Sigmoid colon (tissue), 7 donors: Measurements from ENCODE around the gene SHISA8. TPM values are rescaled to one million over a fixed set of nuclear protein-coding genes. Genes with fewer than 3 reads are reported as not detected.
A peak's percentile ranks its signal among the peaks of the same experiment; 100 is the strongest.
"Not testable (repeated sequence)": the region's sequence is repeated elsewhere in the genome, so short reads cannot be mapped to it uniquely, and the experiment has no call there.

ENCODE experiments used
- DNase-seq: peaks from one replicate; pipeline ENCODE4 v3.0.0-alpha.2; 2019
- H3K27ac ChIP-seq, 4 donors: fragments of 200-600 bp; sonication (generic); one replicate each; pipeline ENCODE4 v1.5.1; 2016 to 2019; ENCODE audit warnings: mild to moderate bottlenecking in 1 of 4
- H3K27me3 ChIP-seq, 3 donors: fragments of 200-600 bp; sonication (generic); one replicate each; pipeline ENCODE4 v1.5.1; 2019; ENCODE audit warnings: mild to moderate bottlenecking in 1 of 3
- H3K36me3 ChIP-seq, 4 donors: fragments of 200-600 bp; sonication (generic); one replicate each; pipeline ENCODE4 v1.5.1; 2016 to 2019
- H3K4me1 ChIP-seq, 4 donors: fragments of 200-600 bp; sonication (generic); one replicate each; pipeline ENCODE4 v1.5.1; 2017 to 2019
- H3K4me3 ChIP-seq, 4 donors: fragments of 200-600 bp; sonication (generic); one replicate each; pipeline ENCODE4 v1.5.1; 2017 to 2019; ENCODE audit warnings: mild to moderate bottlenecking in 2 of 4, moderate library complexity in 1 of 4
- H3K9me3 ChIP-seq, 4 donors: fragments of 200-600 bp in 3 of 4; sonication (generic) in 3 of 4; one replicate each; pipeline versions ENCODE4 v1.5.1 to v1.6.1; 2013 to 2019
- CTCF ChIP-seq, 4 experiments: fragments of 450-650 bp in 3 of 4; fragments of 200-600 bp in 1 of 4; IDR thresholded peaks; one replicate each; pipeline ENCODE4 v1.5.1; 2016 to 2019; ENCODE audit warnings: antibody characterized with exemption in 4 of 4, mild to moderate bottlenecking in 3 of 4, moderate library complexity in 2 of 4
- EP300 ChIP-seq, 4 donors: sonication (generic); formaldehyde crosslinking; IDR thresholded peaks; one replicate each; pipeline ENCODE4 v1.6.1; 2017; ENCODE audit warnings: antibody characterized with exemption in 4 of 4
- POLR2A ChIP-seq, 2 donors: fragments of 450-650 bp; IDR thresholded peaks; one replicate each; pipeline ENCODE4 v1.6.1; 2016; ENCODE audit warnings: antibody characterized with exemption in 2 of 2, mild to moderate bottlenecking in 2 of 2, moderate library complexity in 2 of 2
- POLR2AphosphoS5 ChIP-seq, 4 donors: sonication (generic); formaldehyde crosslinking; IDR thresholded peaks; one replicate each; pipeline ENCODE4 v1.6.1; 2017; ENCODE audit warnings: antibody characterized with exemption in 4 of 4
- WGBS, 2 donors: extraction: QIAGEN DNeasy Blood & Tissue Kit; methylation state at CpG; one replicate each; pipeline ENCODE4 v1.1.7; 2013; 5-methylcytosine and 5-hydroxymethylcytosine counted together
- intact Hi-C: fragments of 100-400 bp; cut with DNase I; formaldehyde crosslinking; loops from one replicate; pipeline ENCODE4 v1.15.1; 2023
- polyA plus RNA-seq, 3 donors: library from polyadenylated mRNA; stranded (reverse); fragments of 200-250 nt; gene quantifications; one replicate each; pipeline ENCODE4 v1.2.3, GENCODE V29; 2013
- total RNA-seq, 4 donors: library from RNA; depleted of rRNA; stranded (reverse); fragments of >200 nt; gene quantifications; one replicate each; pipeline ENCODE4 v1.1.0, GENCODE V29; 2016
- donor health status: healthy with polysubstance abuse.
- donor health status: Bipolar disorder and iron deficiency.
- donor health status: healthy.

Gene SHISA8
- total and polyA plus RNA-seq, 7 donors = 0.12 TPM; not detected in 6

DNA sequence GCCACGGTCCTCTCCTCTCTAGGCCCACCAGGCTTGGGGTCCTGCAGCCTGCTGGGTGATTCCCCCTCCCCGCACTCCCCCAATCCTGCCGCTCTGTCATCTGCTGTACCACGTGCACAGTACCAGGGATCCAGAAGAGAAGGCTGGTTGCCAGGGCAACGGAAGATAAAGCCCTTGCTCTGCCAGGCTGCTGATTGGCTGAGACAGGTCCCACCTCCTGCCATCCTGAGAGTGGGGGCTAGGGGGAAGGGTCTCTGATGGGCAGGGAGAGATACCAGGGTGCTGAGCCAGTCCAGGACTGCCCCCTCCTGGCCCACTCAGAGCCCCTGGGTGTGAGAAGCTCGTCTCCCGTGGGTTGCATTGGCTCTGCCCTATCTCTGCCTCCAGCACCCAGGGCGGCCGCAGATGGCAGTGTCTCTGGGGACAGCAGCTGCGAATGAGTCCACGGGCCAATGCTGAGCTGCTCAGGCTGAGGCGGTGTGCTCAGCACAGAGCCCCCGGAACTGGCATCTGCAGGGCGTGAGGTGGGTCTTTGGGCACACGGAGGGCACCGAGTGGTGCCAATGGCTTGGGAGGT, 37.1 kb upstream of the SHISA8 start, which contains the start of gene SMIM45:
Gene SMIM45, plus strand, starts transcription at position 253 of the 577 bp plus-strand sequence.
- no peaks in the 10 kb centered on the region for H3K36me3 ChIP-seq
- no peak for DNase-seq
- no peak within 1 kb of the TSS for H3K27ac ChIP-seq
- intact Hi-C loops = no loop called here
- TF ChIP-seq EP300 (IDR thresholded peaks at IDR 0.05) (no peak), POLR2A (IDR thresholded peaks at IDR 0.05) (no peak), CTCF (IDR thresholded peaks at IDR 0.05) (no peak), POLR2AphosphoS5 (IDR thresholded peaks at IDR 0.05) (no peak)
- H3K9me3 ChIP-seq = no peaks in the 10 kb centered on the region
- WGBS, 2 donors = 70 to 82% methylated on average over 16 of the region's 16 CpGs
- H3K4me1 ChIP-seq = peaks cover 0 to 4% (median 2%) of the 10 kb centered on the region in 4 donors
- H3K27me3 ChIP-seq = no peaks in the 10 kb centered on the region
- no peak within 1 kb of the TSS for H3K4me3 ChIP-seq

DNA sequence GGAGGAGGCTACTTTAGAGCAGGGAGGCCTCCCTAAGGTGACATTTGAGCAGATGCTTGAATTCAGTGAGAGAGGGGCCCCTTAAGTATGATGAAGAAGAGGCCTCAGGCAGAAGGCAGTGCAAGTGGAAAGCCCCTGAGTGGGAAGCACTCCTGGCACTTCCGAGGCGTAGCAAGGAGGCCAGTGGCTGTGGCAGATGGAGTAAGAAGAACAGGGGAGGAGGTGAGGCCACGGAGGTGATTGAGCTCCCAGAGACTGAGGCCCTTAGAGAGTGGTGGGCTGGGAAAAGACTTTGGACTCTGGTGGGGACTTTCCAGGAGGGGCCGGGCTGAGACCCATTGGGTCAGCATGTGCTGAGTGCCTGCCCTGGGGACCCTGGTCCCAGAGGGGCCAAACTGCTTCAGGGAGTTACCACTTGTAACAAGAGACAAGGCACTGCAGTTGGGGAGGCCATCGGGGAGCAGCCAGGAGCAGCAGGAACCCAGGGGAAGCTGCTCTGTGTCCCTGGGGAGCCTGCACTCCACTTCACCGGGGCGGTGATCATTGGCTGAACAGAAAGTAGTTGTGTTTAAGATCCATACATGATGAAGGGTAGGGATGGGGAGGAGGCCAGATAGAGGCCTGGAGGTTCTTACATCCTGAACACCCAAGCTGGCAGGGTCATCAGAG, 34.6 kb upstream of the SHISA8 start:
- DNase-seq = no peak
- no peak overlapping the region for H3K4me3 ChIP-seq
- intact Hi-C loops = no loop called here
- H3K4me1 ChIP-seq = peaks cover 0 to 17% (median 11%) of the 10 kb centered on the region in 4 donors
- H3K27ac ChIP-seq = no peak overlapping the region
- TF ChIP-seq EP300 (IDR thresholded peaks at IDR 0.05) (no peak), CTCF (IDR thresholded peaks at IDR 0.05) (no peak), POLR2A (IDR thresholded peaks at IDR 0.05) (no peak), POLR2AphosphoS5 (IDR thresholded peaks at IDR 0.05) (no peak)
- H3K36me3 ChIP-seq = no peaks in the 10 kb centered on the region
- no peaks in the 10 kb centered on the region for H3K9me3 ChIP-seq
- no peaks in the 10 kb centered on the region for H3K27me3 ChIP-seq
- 81 to 91% methylated on average over 7 of the region's 7 CpGs for WGBS, 2 donors

- DNase-seq, H3K9me3 ChIP-seq, H3K36me3 ChIP-seq, H3K27ac ChIP-seq, intact Hi-C loops, H3K4me3 ChIP-seq, H3K27me3 ChIP-seq: not testable (repeated sequence)
- H3K4me1 ChIP-seq = peaks cover 0 to 17% (median 11%) of the 10 kb centered on the region in 4 donors
- 86 to 98% methylated on average over 8 of the region's 8 CpGs for WGBS, 2 donors
These were observed 34.0 kb upstream of the SHISA8 start for GRCh38 chr22:41948928-41949296.

DNA sequence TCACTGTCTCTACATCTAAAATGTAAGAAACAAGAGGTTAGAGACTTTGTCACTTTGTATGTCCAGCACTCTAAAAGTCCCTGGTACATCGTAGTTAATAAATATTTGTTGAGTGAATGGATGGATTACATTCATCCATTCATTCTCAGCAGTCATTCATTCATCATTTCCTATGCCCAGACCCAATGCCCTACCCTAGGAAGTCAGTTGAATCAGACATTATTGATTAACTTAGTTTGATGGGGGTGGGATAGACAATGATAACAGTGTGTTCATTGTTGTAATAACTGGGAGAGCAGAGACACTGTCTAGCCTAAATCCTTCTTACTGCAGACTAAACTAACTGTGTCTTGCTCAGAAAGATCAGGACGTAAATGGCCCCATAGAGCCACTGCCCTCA, 33.3 kb upstream of the SHISA8 start:
- no peaks in the 10 kb centered on the region for H3K36me3 ChIP-seq
- TF ChIP-seq POLR2AphosphoS5 (IDR thresholded peaks at IDR 0.05) (no peak), POLR2A (IDR thresholded peaks at IDR 0.05) (no peak), EP300 (IDR thresholded peaks at IDR 0.05) (no peak), CTCF (IDR thresholded peaks at IDR 0.05) (no peak)
- peaks cover 0 to 17% (median 11%) of the 10 kb centered on the region in 4 donors for H3K4me1 ChIP-seq
- intact Hi-C loops = no loop called here
- 89 to 93% methylated on average over 2 of the region's 2 CpGs for WGBS, 2 donors
- no peak overlapping the region for H3K4me3 ChIP-seq
- no peak for DNase-seq
- no peak overlapping the region for H3K27ac ChIP-seq
- no peaks in the 10 kb centered on the region for H3K27me3 ChIP-seq
- H3K9me3 ChIP-seq = no peaks in the 10 kb centered on the region

- intact Hi-C loops = loop anchor here (2.0 kb wide), 1 partner anchor 115 kb away; the partner anchor contains the start of gene SREBF2
- 64 to 76% methylated on average over 21 of the region's 21 CpGs for WGBS, 2 donors
- TF ChIP-seq EP300 (IDR thresholded peaks at IDR 0.05) = no peak
- no peak for TF ChIP-seq POLR2A (IDR thresholded peaks at IDR 0.05)
- no peak for TF ChIP-seq POLR2AphosphoS5 (IDR thresholded peaks at IDR 0.05)
- TF ChIP-seq CTCF (IDR thresholded peaks at IDR 0.05) = no peak
- no peaks in the 10 kb centered on the region for H3K36me3 ChIP-seq
- no peak for DNase-seq
- peak overlapping the region in 3 of 4 donors; percentile 55 to 72 (median 66) for H3K4me3 ChIP-seq
- peak overlapping the region in 3 of 4 donors; percentile 15 to 68 (median 65) for H3K27ac ChIP-seq
- H3K4me1 ChIP-seq = peaks cover 0 to 17% (median 11%) of the 10 kb centered on the region in 4 donors
- no peaks in the 10 kb centered on the region for H3K27me3 ChIP-seq
- no peaks in the 10 kb centered on the region for H3K9me3 ChIP-seq
These were observed 32.7 kb upstream of the SHISA8 start for GRCh38 chr22:41947424-41948080.
